ENCODE measurements around the gene ARFGAP2. TPM values are rescaled to one million over a fixed set of nuclear protein-coding genes. Genes with fewer than 3 reads are reported as not detected.

The ARFGAP2 gene
- total and polyA plus RNA-seq, 2 donors (not counting 3 experiments of a cell fraction or from before 2014, with no cell fraction given): 78.9 to 108 TPM

DNA sequence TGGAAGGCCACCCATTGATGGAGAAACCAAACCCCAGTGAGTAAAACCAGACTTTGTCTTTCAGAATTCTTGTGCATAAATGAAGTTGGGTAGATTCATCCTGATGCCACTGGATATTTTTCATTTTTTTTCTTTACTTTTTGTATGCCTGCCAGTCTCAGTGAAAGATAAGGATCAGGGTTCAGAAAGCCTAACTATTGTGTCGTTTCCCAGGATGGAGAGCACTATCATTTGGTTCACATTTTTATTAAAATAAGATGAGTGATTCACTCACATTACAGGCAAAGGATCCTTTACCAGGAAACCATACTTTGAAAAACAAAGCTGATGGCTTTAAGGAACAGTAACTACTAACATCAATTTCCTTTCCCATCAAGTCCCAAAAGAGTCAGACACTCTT, 52.0 kb downstream of the ARFGAP2 start:
- TF ChIP-seq GATA2 (IDR thresholded peaks at IDR 0.05; ENCODE audit: insufficient read depth, insufficient read length, low read depth, low read length) (peak; percentile 56), MYC (IDR thresholded peaks at IDR 0.05; ENCODE audit: low read depth, low read length) (no peak)
- dilution Hi-C loops (cut with MboI; ENCODE audit: extremely low pct_ligation_motif_present, low sequenced_read_pairs): no loop called here

DNA sequence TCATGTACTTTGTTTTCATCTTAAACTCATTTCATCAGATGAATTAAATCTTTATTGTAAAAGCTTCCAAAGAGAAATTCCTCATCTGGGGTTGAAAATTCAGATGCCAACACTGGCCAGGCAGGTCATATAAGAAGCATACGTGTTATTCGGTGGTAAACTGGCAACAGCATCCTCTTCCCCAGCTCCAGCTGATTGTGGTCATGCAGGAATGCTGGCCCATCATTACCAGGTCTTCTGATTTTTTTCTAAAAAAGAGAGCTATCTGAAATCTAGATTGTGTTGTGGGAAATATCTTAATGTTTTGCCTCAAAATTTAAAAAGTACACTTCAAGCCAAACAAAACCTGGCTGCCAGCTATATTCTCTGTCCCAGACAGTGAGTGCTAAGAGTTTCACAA, 53.6 kb downstream of the ARFGAP2 start:
- H3K4me1 ChIP-seq (ENCODE audit: control insufficient read depth, extremely low read depth, insufficient read depth, low read length): peaks cover 2% of the 10 kb centered on the region
- H3K9me1 ChIP-seq (replicated peaks; ENCODE audit: control insufficient read depth, extremely low read depth, insufficient read depth, low read length): no peaks in the 10 kb centered on the region
- H3K27ac ChIP-seq (ENCODE audit: insufficient read depth, low read depth, low read length): no peak overlapping the region
- FAIRE-seq (no peak), DNase-seq (ENCODE audit: low read depth, low spot score) (no peak)
- ChIA-PET CTCF (interaction anchor here (0.8 kb wide), 2 partner anchors 30 to 42 kb away, joined by 3 read pairs; no protein-coding TSS in a partner anchor), POLR2A (no interaction called here)
- intact Hi-C loops (cut with micrococcal nuclease) (no loop called here), dilution Hi-C loops (cut with MboI; ENCODE audit: extremely low pct_ligation_motif_present, low sequenced_read_pairs) (no loop called here)
- no peaks in the 10 kb centered on the region for H4K20me1 ChIP-seq (replicated peaks; ENCODE audit: control insufficient read depth, extremely low read depth, insufficient read depth, low read length)
- no peaks in the 10 kb centered on the region for H3K36me3 ChIP-seq (ENCODE audit: control insufficient read depth in 2 of 2, extremely low read depth in 1 of 2, insufficient read depth in 2 of 2, low read length in 2 of 2)
- no peaks in the 10 kb centered on the region for H3K9me3 ChIP-seq (replicated peaks; ENCODE audit: control insufficient read depth, insufficient read depth, low read length)
- no peak overlapping the region for H3K4me3 ChIP-seq (replicated peaks in 1 of 3; ENCODE audit: insufficient read depth in 1 of 3, low read depth in 1 of 3, low read length in 3 of 3)
- no peak overlapping the region for H3K4me2 ChIP-seq (ENCODE audit: insufficient read depth, low read length)
- no peaks in the 10 kb centered on the region for H3K27me3 ChIP-seq (ENCODE audit: control insufficient read depth in 2 of 2, insufficient read depth in 2 of 2, low read length in 2 of 2)
- no peaks in the 10 kb centered on the region for H3K79me2 ChIP-seq (ENCODE audit: control insufficient read depth, insufficient read depth, low read length)
- no TSS peak for BruUV-seq (replicated peaks)
- no peak overlapping the region for H2AFZ ChIP-seq (ENCODE audit: low read depth, low read length)
- H3K9ac ChIP-seq (replicated peaks; ENCODE audit: extremely low read depth, insufficient read depth, low read length): no peak overlapping the region
- no peak for TF ChIP-seq MYC (IDR thresholded peaks at IDR 0.05; ENCODE audit: low read depth, low read length)
- TF ChIP-seq GATA2 (IDR thresholded peaks at IDR 0.05; ENCODE audit: insufficient read depth, insufficient read length, low read depth, low read length): no peak
- no peak for TF ChIP-seq POLR2AphosphoS5 (IDR thresholded peaks at IDR 0.05; ENCODE audit: insufficient read depth, low read depth, low read length)
- TF ChIP-seq, protein P1, sequence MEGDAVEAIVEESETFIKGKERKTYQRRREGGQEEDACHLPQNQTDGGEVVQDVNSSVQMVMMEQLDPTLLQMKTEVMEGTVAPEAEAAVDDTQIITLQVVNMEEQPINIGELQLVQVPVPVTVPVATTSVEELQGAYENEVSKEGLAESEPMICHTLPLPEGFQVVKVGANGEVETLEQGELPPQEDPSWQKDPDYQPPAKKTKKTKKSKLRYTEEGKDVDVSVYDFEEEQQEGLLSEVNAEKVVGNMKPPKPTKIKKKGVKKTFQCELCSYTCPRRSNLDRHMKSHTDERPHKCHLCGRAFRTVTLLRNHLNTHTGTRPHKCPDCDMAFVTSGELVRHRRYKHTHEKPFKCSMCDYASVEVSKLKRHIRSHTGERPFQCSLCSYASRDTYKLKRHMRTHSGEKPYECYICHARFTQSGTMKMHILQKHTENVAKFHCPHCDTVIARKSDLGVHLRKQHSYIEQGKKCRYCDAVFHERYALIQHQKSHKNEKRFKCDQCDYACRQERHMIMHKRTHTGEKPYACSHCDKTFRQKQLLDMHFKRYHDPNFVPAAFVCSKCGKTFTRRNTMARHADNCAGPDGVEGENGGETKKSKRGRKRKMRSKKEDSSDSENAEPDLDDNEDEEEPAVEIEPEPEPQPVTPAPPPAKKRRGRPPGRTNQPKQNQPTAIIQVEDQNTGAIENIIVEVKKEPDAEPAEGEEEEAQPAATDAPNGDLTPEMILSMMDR (IDR thresholded peaks at IDR 0.05; ENCODE audit: extremely low read depth in 1 of 2, insufficient read depth in 1 of 2, low read depth in 1 of 2, low read length in 2 of 2): no peak
- no peak for TF ChIP-seq EZH2 (IDR thresholded peaks at IDR 0.05; ENCODE audit: borderline replicate concordance, low read depth, low read length, severe bottlenecking)
- TF ChIP-seq FOS (IDR thresholded peaks at IDR 0.05; ENCODE audit: borderline replicate concordance, insufficient read depth, low read length): no peak
- TF ChIP-seq, protein P2, sequence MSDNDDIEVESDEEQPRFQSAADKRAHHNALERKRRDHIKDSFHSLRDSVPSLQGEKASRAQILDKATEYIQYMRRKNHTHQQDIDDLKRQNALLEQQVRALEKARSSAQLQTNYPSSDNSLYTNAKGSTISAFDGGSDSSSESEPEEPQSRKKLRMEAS (IDR thresholded peaks at IDR 0.05; ENCODE audit: insufficient read depth, insufficient read length): no peak
- no peak for TF ChIP-seq POLR2A (IDR thresholded peaks at IDR 0.05; ENCODE audit: low read depth, low read length)
- TF ChIP-seq JUN (IDR thresholded peaks at IDR 0.05; ENCODE audit: borderline replicate concordance, insufficient read depth, insufficient read length, low read depth): no peak

More for the DNA sequence above, 52.0 kb downstream of the ARFGAP2 start:
- intact Hi-C loops (cut with micrococcal nuclease): no loop called here
- Histone ChIP-seq H3K9me3 (replicated peaks; ENCODE audit: control insufficient read depth, insufficient read depth, low read length) (no peaks in the 10 kb centered on the region), H3K79me2 (ENCODE audit: control insufficient read depth, insufficient read depth, low read length) (no peaks in the 10 kb centered on the region), H3K27me3 (ENCODE audit: control insufficient read depth in 2 of 2, insufficient read depth in 2 of 2, low read length in 2 of 2) (no peaks in the 10 kb centered on the region), H3K4me2 (ENCODE audit: insufficient read depth, low read length) (no peak overlapping the region), H3K4me3 (replicated peaks in 1 of 3; ENCODE audit: insufficient read depth in 1 of 3, low read depth in 1 of 3, low read length in 3 of 3) (no peak overlapping the region), H3K36me3 (ENCODE audit: control insufficient read depth in 2 of 2, extremely low read depth in 1 of 2, insufficient read depth in 2 of 2, low read length in 2 of 2) (no peaks in the 10 kb centered on the region), H3K9ac (replicated peaks; ENCODE audit: extremely low read depth, insufficient read depth, low read length) (no peak overlapping the region), H3K27ac (ENCODE audit: insufficient read depth, low read depth, low read length) (no peak overlapping the region), H3K4me1 (ENCODE audit: control insufficient read depth, extremely low read depth, insufficient read depth, low read length) (peaks cover 2% of the 10 kb centered on the region), H3K9me1 (replicated peaks; ENCODE audit: control insufficient read depth, extremely low read depth, insufficient read depth, low read length) (no peaks in the 10 kb centered on the region), H4K20me1 (replicated peaks; ENCODE audit: control insufficient read depth, extremely low read depth, insufficient read depth, low read length) (no peaks in the 10 kb centered on the region), H2AFZ (ENCODE audit: low read depth, low read length) (no peak overlapping the region)
- no TSS peak for BruUV-seq (replicated peaks)
- DNase-seq (ENCODE audit: low read depth, low spot score) (peak; percentile 23), FAIRE-seq (no peak)
- CTCF ChIA-PET: interaction anchor here (1.0 kb wide), 1 partner anchor 9 kb away, joined by 3 read pairs; no protein-coding TSS in a partner anchor
- POLR2A ChIA-PET: no interaction called here
